GM10248 (cell line): ENCODE measurements around the gene ALAS1.

ENCODE experiments used
- CTCF ChIA-PET: fragments of 300-600 bp; sonication (Branson Sonifier 250); formaldehyde crosslinking; extraction: SDS; loops from one replicate; lab custom pipeline; 2021; ENCODE audit warnings: antibody characterized with exemption; lab: Yijun Ruan, JAX
- POLR2A ChIA-PET: fragments of 350-650 bp; sonication (Branson Sonifier 250); formaldehyde crosslinking; extraction: SDS; loops from one replicate; lab custom pipeline; 2020; ENCODE audit warnings: antibody characterized with exemption; lab: Yijun Ruan, JAX
- DNase-seq: peaks from one replicate; pipeline ENCODE4 v3.0.0; 2012; ENCODE audit errors: extremely low spot score
- TF ChIP-seq, protein P1 (sequence below): IDR thresholded peaks from 2 replicates; pipeline ENCODE4 v1.5.1; 2012; ENCODE audit warnings: mild to moderate bottlenecking, low read depth; ENCODE audit errors: extremely low read depth, missing control alignments, control extremely low read depth

ALAS1 gene

DNA sequence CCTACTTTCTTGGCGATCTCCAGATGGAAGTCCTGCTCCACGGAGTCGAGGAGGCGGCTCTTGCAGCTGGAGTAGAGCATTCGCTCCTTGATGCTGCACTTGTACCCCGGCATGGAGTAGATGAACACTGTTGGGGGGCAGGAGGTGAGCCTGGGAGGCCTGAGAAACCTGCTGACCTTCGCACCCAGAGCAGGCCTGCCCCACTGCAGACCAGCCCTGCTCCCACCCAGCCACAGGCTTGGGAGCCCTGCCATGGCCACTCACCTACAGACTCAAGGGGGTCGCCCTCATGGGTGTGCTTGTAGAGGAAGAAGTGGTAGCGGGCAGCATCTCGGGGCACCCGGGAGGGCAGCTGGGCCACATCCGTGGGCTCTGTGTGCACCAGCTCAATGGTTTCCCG, 31.7 kb downstream of the ALAS1 start:
- no peak for DNase-seq
- ChIA-PET POLR2A (interaction anchor here (0.7 to 0.9 kb wide), 2 partner anchors 9 to 10 kb away, joined by 3 to 6 read pairs; partner anchors contain the start of gene TWF2), CTCF (interaction anchor here (1.3 to 5.4 kb wide), 5 partner anchors 11 to 110 kb away, joined by 3 to 98 read pairs (median 44); partner anchors contain the start of gene WDR82)
- TF ChIP-seq, protein P1, sequence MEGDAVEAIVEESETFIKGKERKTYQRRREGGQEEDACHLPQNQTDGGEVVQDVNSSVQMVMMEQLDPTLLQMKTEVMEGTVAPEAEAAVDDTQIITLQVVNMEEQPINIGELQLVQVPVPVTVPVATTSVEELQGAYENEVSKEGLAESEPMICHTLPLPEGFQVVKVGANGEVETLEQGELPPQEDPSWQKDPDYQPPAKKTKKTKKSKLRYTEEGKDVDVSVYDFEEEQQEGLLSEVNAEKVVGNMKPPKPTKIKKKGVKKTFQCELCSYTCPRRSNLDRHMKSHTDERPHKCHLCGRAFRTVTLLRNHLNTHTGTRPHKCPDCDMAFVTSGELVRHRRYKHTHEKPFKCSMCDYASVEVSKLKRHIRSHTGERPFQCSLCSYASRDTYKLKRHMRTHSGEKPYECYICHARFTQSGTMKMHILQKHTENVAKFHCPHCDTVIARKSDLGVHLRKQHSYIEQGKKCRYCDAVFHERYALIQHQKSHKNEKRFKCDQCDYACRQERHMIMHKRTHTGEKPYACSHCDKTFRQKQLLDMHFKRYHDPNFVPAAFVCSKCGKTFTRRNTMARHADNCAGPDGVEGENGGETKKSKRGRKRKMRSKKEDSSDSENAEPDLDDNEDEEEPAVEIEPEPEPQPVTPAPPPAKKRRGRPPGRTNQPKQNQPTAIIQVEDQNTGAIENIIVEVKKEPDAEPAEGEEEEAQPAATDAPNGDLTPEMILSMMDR, result no peak

- POLR2A ChIA-PET, result no interaction called here
These were observed 32.5 kb downstream of the ALAS1 start for GRCh38 chr3:52230461-52230860.

DNA sequence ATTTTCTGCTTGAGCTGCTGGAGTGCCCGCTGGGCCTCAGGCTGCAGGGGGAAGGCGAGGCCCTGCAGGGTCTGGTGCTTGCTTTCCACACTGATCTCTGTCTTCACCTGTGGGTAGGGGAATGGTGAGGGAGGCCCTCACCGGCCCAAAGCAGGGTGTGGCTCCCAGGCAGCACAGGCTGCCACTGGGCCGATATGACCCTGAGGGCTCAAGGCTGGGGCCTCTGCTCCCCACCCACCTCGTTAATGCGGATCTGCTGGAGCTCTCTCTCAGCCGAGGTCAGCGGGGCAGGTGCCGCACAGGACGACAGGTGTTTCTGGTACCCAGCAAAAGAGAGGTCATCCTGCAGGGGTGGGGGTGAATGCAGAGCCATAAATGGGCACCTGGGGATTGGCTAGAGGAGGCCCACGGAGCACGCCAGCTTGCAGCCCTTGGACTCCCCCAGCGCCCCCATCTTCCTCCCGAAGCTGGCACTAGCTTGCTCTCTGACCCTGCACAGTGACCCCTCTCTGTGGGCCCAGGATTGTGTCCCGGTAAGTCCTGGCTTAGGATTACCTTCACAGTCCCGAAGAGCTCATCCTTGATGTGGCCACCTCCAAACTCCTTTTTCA, 33.0 kb downstream of the ALAS1 start:
- DNase-seq, result no peak
- POLR2A ChIA-PET, result no interaction called here
- TF ChIP-seq, protein P1, result no peak
- CTCF ChIA-PET, result interaction anchor here (0.6 to 5.4 kb wide), 32 partner anchors 12 to 216 kb away, joined by 3 to 98 read pairs (median 6); partner anchors contain the start of genes DNAH1, GLYCTK, PPM1M and SEMA3G

More at GRCh38 chr3:52230461-52230860, 32.5 kb downstream of the ALAS1 start:
- CTCF ChIA-PET, result interaction anchor here (0.9 to 5.4 kb wide), 21 partner anchors 11 to 216 kb away, joined by 3 to 98 read pairs (median 8); partner anchors contain the start of genes GLYCTK, PPM1M, SEMA3G and WDR82
- TF ChIP-seq, protein P1, result no peak
- no peak for DNase-seq

DNA sequence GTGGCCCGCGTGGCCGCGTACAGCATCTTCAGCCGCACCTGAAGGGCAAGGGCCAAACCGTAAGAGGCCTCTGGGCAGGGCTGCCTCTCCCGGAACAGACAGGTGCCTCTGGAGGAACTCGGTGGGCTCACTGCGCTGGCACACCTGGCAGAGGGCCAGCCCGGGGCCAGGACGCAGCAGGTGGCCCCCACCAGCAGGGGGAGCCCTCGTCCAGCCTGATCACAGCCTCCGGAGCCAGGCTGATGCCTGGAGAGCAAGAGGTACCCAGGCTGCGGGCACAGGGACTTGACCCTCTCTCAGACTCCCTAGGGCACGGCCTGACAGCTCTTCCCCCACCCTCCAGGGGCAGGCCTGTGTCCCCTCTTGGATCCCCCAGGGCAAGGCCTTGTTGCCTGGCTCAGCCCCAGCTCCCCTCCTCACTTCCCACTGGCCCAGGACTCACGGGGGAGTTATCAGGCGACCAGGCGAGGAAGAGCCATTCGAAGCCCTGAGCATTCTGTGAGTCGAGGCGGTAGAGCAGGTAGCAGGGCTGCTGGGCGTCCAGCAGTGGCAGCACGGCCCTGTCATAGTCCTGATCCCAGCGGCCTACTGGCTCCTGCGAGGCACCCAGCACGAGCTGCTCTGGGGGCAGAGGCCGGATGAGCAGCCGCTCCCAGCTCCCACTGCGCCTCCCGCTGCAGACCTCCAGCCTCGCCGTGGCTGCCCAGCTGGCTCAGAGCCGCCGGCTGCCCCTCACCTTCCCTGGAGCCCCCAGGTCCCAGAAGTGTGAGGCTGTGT, 33.7 kb downstream of the ALAS1 start:
- ChIA-PET CTCF (interaction anchor here (0.6 to 5.4 kb wide), 36 partner anchors 12 to 215 kb away, joined by 3 to 98 read pairs (median 5); partner anchors contain the start of genes DNAH1, GLYCTK, PPM1M and SEMA3G), POLR2A (no interaction called here)
- TF ChIP-seq, protein P1, result peak; percentile 96
- DNase-seq, result peak; percentile 81

DNA sequence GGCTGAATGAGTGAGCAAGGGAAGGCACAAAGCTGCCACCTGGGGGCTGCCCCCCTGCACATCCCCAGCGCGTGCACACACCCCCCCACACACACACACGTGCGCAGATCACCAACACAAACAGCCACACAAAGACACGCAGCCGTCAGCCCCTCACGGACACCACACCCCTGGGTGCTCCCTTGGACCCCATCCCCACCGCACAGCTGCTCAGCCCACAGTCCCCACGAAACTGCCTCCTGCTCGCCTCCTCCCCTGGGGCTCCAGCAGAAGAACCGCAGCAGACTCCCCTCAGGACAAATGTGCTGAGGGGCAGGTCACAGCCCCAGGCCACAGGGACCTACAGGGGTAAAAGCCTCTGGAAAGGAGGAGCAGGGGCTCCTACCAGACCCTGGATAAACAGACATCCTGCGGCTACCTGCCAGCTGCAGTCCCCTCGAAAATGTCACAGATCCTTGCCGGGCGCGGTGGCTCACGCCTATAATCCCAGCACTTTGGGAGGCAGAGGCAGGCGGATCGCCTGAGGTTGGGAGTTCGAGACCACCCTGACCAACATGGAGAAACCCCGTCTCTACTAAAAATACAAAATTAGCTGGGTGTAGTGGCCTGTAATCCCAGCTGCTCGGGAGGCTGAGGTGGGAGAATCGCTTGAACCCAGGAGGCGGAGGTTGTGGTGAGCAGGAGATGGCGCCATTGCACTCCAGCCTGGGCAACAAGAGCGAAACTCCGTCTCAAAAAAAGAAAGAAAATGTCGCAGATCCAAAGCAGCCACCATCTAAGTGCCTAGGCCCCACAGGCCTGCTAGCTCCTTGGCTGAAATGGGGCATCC, 34.5 kb downstream of the ALAS1 start:
- ChIA-PET CTCF (interaction anchor here (0.6 to 5.4 kb wide), 19 partner anchors 11 to 214 kb away, joined by 3 to 98 read pairs (median 9); partner anchors contain the start of genes GLYCTK, PPM1M, SEMA3G and WDR82), POLR2A (no interaction called here)
- DNase-seq, result no peak
- TF ChIP-seq, protein P1, result no peak
